GM21528 (cell line): ENCODE data around the gene LRBA.
"Not testable (repeated sequence)": the region's sequence is repeated elsewhere in the genome, so short reads cannot be mapped to it uniquely, and the experiment has no call there.

Experiments
- ATAC-seq: cut with Tn5 transposase; IDR thresholded peaks from one replicate; pipeline ENCODE4 v1.9.1; 2021; ENCODE audit warnings: mild to moderate bottlenecking, moderate library complexity; ENCODE audit not compliant: unreplicated experiment, low FRiP score

Gene LRBA, protein sequence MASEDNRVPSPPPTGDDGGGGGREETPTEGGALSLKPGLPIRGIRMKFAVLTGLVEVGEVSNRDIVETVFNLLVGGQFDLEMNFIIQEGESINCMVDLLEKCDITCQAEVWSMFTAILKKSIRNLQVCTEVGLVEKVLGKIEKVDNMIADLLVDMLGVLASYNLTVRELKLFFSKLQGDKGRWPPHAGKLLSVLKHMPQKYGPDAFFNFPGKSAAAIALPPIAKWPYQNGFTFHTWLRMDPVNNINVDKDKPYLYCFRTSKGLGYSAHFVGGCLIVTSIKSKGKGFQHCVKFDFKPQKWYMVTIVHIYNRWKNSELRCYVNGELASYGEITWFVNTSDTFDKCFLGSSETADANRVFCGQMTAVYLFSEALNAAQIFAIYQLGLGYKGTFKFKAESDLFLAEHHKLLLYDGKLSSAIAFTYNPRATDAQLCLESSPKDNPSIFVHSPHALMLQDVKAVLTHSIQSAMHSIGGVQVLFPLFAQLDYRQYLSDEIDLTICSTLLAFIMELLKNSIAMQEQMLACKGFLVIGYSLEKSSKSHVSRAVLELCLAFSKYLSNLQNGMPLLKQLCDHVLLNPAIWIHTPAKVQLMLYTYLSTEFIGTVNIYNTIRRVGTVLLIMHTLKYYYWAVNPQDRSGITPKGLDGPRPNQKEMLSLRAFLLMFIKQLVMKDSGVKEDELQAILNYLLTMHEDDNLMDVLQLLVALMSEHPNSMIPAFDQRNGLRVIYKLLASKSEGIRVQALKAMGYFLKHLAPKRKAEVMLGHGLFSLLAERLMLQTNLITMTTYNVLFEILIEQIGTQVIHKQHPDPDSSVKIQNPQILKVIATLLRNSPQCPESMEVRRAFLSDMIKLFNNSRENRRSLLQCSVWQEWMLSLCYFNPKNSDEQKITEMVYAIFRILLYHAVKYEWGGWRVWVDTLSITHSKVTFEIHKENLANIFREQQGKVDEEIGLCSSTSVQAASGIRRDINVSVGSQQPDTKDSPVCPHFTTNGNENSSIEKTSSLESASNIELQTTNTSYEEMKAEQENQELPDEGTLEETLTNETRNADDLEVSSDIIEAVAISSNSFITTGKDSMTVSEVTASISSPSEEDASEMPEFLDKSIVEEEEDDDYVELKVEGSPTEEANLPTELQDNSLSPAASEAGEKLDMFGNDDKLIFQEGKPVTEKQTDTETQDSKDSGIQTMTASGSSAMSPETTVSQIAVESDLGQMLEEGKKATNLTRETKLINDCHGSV (N-terminal part only)

DNA sequence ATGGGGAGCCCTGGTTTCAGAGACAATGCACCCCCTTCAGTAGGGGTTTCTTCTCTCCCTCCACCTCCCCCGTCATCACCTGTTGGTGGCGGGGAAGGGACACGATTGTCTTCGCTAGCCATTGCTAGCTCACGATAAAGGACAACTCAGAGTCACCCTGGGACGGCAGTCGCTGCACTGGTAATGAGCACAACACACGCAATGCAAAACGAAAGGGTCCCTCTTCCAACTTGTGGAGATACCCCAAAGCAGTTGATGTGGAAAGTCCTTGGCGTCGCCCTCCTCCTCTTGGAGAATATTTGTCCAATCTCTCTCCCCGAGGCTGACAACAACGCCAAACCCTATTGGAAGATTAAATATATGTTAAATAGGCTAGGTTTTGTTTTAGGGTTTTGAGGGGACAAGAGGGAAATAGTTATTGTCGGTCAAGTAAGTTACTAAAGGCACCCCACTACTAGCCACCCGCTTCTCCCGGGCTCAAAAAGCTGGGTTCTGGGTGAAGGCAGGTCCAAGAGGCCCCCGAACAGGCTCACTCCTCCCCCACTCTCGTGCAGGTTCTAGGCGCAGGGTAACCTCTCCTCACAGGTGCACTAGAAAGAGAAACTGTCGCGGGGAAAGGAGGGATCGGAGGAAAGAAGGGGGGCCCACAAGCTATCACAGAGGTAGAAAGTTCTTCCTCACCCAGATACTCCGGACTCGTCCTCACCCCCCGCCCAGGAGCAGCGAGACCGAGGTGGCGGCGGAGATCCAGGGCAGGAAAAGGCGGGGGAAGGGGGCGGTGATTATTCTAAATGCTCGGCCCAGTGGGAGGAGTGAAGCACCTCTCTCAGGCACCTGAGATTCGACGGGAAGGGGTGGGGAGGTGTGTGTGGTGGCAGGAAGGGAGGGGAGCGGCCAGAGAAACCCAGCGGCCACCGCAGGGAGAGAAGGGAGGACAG lies at the start of gene LRBA:
TSS of gene LRBA (minus strand) at position 764 of the 938 bp plus-strand sequence. CDS start at position 122, 642 bp downstream.
- peak; percentile 74 for ATAC-seq

DNA sequence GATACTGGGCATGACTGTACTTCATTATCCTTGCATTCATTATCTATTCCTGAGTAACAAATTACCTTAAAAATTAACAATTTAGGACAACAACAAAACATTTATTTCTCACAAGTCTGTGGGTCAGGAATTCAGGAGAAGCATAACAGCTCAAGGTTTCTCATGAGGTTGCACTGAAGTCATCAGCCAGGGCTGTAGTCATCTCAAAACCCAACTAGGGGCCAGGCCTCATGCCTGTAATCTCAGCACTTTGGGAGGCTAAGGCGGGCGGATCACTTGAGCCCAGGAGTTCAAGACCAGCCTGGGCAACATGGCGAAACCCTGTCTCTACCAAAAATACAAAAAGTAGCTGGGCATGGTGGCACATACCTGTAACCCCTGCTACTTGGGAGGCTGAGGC lies 48.1 kb upstream of the LRBA start:
- ATAC-seq = not testable (repeated sequence)

DNA sequence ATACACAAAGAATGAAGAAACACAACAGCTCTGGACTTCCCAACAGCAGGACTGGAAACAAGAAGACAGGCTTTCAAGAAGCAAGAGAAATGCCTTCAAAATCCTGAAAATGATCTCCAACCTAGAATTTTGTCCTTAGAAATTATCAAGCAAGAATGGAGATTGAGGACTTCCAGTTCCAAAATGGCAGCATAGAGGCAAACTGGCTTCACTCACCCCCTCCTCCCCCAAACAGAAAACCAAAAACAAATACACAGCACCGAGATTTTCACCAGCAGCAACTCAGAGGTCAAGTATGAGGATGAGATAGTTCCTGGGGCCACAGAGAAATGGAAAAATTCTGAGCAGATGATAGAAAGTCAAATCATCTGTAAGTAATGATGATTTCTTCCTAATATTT lies 40.5 kb upstream of the LRBA start:
- ATAC-seq = no peak

DNA sequence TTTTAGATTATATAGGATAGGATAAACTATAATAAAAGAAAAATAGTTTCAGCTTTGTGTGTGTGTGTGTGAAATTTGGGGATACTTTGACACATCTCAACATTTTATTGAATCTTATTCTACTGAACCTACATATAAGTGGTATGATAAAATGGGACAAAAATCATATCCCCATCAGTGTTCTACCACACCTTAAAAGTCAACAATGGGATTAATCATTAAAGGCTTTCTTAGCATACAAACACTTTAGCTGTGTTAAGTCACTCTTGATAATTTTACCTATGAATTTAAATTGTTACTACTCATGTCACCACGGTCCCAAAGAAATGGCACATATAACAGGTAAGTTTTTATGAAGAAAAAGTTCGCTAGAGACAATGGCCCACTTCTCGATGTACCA lies 37.7 kb upstream of the LRBA start:
- no peak for ATAC-seq

DNA sequence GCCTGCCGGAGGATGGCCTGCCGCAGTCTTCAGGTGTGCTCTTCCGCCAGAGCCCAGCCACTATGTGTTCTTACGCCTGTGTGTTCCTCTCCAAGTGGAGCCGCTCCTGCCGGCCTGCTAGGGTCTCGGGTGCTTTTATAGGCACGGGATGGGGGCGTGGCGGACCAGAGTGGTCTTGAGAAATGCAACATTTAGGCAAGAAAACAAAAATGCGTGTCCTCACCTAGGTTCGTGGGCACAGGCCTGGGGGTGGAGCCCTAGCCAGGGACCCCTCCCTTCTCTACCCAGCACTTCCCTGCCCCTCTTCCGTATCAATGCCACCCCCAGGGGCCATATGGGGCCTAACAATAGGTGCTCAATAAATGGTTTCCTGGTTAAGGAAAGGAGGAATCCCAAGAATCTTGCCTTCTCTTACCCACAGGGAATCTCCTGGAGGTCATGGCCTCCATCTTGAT lies 34.4 kb upstream of the LRBA start:
- no peak for ATAC-seq

DNA sequence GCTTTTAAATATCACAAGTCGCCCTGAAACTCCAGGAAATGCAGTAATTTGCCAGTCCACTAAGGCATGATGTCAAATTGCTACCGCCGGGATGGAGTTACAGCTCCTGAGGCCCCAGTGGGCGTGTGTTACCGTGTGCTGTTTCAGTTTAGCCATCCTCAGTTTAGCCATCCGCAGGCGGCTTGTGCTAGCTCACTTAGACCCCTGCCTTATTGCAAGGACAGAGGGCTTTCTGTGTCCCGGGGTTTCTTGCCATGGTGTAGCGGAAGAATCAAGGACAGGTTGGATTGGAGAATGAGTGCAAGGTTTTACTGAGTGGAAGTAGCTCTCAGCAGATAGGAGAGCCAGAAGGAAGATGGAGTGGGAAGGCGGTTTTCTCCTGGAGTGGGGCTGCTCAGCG lies 33.8 kb upstream of the LRBA start:
- no peak for ATAC-seq

DNA sequence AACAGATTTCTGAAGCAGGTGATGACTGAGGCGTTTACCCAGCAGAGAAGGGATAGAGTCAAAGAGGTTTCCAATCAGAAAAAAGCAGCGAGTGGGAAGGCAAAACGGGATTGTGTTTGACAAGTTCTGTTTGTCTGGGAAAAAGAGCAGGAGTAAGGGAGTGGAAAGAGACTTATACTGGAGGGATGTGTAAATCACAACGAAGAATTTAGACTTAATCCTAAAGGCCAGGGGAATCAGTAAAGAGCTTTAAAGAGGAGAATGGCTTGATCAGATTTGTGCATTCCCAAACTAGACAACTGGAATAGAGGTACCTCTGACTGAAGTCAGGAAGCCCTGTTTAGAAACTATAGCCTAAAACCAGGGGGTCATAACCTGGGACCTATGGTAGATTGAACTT lies 31.5 kb upstream of the LRBA start:
- ATAC-seq = no peak

DNA sequence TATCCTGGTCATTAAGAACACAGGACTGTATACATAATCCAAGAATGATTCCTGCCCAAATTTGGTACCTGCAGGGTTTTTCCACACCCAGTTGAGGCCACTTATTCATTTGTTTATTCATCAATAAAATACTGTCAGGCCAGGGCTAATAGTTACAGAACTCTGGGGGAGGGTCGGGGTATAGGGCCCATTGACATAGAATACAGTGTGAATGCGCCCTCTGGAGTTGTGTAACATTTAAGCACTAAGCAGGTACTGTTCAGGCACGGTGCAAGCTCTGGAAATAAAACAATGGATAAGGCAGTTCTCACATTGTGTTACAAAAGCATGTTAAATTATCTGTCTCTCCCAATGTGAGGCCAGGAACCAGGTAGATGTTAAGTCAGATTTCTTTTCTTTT lies 30.8 kb upstream of the LRBA start:
- no peak for ATAC-seq

DNA sequence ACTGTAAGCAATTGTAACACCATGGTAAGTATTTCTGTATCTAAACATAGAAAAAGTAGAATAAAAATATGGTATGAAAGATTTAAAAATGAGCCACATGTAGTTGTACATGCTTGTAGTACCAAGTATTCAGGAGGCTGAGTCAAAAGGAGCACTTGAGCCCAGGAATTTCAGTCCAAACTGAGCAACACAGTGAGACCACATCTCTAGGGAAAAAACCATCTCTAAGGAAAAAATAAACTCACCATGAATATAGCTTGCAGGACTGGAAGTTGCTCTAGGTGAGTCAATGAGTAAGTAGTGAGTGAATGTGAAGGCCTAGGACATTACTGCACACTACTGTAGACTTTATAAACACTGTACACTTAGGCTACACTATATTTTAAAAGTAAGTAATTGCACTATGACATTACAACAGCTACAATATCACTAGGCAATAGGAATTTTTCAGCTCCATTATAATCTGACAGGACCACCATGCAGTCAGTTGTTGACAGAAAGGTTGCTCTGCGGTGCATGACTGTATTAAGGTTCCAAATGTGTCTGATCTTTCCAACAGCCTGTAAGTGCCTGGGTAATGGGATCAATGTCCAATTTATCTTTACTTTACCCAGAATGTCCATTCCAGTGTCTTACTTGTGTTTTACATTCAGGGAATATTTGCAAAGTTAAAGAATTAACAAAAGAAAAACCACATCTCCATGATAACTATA lies 28.9 kb upstream of the LRBA start:
- ATAC-seq = no peak

DNA sequence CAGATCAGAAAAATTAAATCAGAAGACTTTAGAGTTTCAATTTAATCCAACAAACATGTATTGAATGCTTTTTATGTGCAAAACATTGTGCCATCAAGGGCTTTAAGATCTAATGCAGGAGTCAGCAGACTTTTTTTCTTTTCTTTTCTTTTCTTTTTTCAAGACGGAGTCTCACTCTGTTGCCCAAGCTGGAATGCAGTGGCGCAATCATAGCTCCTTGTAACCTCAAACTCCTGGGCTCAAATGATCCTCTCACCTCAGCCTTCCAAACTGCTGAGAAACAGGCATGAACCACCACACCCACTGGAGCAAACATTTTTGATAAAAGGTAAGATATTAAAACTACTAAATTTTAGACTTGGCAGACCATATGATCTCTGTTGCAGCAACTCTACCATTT lies 24.6 kb upstream of the LRBA start:
- no peak for ATAC-seq

DNA sequence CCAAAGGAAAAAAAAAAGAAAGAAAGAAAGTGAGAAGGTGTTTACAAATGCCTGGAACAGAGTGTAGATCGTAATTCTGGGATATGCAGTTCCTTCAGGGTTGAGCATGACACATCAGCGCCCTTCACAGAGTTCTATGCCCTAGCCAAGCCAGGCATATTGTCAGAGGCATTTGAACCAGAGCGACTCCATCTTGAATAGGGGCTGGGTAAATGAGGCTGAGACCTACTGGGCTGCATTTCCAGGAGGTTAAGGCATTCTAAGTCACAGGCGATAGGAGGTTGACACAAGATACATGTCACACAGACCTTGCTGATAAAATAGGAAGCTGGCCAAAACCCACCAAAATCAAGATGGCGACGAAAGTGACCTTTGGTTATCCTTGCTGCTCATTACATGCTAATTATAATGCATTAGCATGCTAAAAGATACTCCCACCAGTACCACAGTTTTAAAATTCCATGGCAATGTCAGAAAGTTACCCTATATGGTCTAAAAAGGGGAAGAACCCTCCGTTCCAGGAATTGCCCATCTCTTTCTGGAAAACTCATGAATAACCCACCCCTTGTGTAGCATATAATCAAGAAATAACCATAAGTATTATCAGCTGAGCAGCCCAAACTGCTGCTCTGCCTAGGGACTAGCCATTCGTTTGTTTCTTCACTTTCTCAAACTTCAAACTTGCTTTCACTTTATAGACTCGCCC lies 23.5 kb upstream of the LRBA start:
- ATAC-seq = no peak

DNA sequence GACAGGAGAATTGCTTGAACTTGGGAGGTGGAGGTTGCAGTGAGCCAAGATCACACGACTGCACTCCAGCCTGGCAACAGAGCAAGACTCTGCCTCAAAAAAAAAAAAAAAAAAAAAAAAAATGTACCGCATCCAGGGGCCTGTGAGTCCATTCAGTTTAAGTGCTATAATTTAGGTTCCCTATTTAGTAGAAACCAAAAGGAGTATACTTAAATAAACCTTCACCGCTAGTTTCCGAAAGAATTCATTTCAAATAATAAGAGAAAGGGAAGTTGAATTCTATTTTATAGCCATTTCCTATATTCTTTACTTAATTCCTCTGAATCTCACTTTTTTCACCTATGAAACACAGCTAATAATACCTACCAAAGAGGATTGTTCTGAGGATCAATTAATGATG lies 20.8 kb upstream of the LRBA start:
- no peak for ATAC-seq

DNA sequence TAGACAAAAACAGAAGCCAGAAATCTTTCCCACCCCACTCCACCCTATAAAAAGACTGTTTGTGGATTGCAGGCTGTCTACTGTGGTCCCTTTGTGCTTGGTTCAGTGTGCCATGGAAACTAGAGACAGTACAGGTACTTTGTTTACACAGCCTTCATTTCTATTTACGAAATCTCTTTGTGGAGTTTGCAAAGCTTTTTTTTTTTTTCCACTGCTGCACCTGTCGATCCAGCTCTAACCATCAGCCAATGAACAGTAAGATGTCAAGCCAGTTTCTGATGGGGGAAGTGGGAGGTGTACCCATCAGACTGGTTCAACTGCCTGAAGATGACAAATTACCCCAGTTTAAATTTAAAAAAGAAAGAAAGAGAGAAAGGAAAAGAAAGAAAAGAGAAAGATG lies 20.2 kb upstream of the LRBA start:
- ATAC-seq = no peak

DNA sequence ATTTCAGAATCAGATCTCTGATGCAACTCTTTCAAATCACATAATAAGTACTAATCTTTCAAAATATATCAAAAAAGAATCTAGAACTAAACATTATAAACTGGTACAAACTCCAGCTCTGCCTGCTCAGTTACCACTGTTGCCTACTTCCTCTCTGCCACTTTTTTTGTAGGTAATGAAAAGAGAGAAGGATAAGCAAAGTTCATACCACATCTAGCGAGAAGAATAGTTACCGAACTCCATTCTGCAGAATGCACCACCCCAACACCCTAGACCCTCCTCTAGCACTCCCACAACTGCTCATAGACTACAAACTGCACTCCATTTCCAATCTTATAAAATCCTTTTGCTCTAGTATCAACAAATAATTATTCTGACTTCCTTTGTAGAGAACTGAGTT lies 19.7 kb upstream of the LRBA start:
- no peak for ATAC-seq

DNA sequence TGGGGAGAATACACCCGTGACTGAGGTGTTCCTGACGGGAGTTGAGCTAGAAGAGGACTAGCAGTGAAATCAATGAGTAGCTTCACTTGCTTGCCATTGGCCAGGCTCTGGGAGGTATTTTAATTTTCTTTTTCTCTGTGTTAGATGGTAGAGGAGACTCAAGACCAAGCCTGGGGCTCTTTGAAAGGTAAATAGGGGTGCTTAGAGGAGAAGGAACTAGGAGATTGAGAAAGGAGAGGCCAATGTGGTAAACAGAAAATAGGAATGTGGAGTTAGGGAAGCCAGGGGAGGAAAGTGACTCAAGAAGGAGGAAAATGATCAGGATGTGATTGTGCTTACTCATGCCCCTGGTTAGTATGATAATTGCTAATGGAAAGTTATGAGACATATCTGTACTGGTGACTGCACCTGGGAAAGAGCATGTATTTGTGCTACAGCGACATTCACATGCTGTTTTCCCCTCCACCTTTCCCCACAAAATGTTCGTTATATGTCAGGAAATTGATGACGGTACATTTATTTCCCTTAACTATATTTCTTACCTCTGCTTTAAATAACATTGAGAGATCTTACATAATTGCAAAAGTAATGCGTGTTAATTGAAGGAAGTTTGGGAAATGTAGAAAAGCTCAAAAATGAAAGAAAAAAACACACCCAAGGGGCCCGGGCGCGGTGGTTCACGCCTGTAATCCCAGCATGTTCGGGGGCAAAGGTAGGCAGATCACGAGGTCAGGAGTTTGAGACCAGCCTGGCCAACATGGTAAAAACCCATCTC lies 16.9 kb upstream of the LRBA start:
- peak; percentile 63 for ATAC-seq

DNA sequence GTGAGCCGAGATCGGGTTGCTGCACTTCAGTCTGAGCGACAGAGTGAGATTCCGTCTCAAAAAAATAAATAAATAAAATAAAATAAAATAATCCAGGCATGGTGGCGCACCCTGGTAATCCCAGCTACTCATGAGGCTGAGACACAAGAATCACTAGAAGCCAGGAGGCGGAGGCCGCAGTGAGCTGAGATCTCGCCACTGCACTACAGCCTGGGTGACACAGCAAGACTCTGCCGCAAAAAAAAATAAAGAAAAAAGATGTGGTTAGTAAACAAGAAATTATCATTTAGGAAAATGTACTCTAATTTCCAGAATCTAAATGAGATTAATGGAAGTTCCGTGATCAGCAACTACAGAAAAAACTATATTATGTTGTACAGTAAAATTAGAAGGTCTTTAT lies 14.5 kb upstream of the LRBA start:
- ATAC-seq = no peak

DNA sequence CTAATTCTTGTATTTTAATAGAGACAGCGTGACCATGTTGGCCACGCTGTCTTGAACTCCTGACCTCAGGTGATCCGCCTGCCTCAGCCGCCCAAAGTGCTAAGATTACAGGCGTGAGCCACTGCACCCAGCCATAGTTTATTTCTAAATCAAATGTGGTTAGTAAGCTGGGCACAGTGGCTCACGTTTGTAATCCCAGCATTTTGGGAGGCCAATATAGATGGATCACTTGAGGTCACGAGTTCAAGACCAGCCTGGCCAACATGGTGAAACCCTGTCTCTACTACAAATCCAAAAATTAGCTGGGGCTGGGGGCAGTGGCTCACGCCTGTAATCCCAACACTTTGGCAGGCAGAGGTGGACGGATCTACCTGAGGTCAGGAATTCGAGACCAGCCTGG lies 13.9 kb upstream of the LRBA start:
- ATAC-seq = not testable (repeated sequence)

DNA sequence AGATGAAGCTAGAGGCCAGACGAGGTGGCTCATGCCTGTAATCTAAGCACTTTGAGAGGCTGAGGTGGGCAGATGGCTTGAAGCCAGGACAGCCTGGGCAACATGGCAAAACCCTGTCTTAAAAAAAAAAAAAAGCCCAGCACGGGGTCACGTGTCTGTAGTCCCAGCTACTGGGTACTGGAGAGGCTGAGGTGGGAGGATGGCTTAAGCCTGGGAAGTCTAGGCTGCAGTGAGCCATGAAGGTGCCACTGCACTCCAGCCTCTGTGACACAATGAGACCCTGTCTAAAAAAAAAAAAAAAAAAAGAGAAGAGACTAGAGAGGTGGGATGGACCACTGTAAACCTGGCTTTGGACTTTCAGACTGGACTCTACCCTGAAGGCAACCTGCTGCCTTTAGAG lies 10.7 kb upstream of the LRBA start:
- no peak for ATAC-seq
